Activated effector memory CD4-positive, alpha-beta T cell treated with Interleukin-2 at 50 U/mL for 16 hours (primary cell): ENCODE measurements around the gene MARVELD3.
"Not testable (repeated sequence)": the region's sequence is repeated elsewhere in the genome, so short reads cannot be mapped to it uniquely, and the experiment has no call there.

Experiments used
- DNase-seq: peaks from one replicate; pipeline ENCODE4 v3.0.0-alpha.2; 2020

Gene MARVELD3

GRCh38 chr16:71672803-71673581, 47.0 kb downstream of the MARVELD3 start:
- DNase-seq, result no peak

- no peak for DNase-seq
Observed at GRCh38 chr16:71673582-71673973, 47.6 kb downstream of the MARVELD3 start.

GRCh38 chr16:71674229-71674628, 48.2 kb downstream of the MARVELD3 start:
- no peak for DNase-seq

GRCh38 chr16:71675380-71675779, 49.4 kb downstream of the MARVELD3 start:
- DNase-seq, result no peak

GRCh38 chr16:71676236-71676635, 50.3 kb downstream of the MARVELD3 start:
- no peak for DNase-seq

GRCh38 chr16:71681360-71681759, 55.4 kb downstream of the MARVELD3 start:
- DNase-seq, result no peak

- not testable (repeated sequence) for DNase-seq
Observed at GRCh38 chr16:71684280-71684679, 58.3 kb downstream of the MARVELD3 start.
